Panc1 (cell line): ENCODE measurements around the gene RADIL. TPM values are rescaled to one million over a fixed set of nuclear protein-coding genes. Genes with fewer than 3 reads are reported as not detected.

Source experiments
- ATAC-seq: fragments of 200-7000 bp; cut with Tn5 transposase; 2 replicates; pipeline ENCODE4 v1.9.1; 2020; ENCODE audit warnings: mild to moderate bottlenecking, moderate library complexity
- BruUV-seq: library from RNA; stranded (reverse); fragments of 400-500 nt; replicated peaks from 2 replicates; lab custom pipeline; 2021; lab: Mats Ljungman, UMichigan
- CTCF ChIA-PET: fragments of 300-600 bp; sonication (Branson Sonifier 250); formaldehyde crosslinking; loops from one replicate; lab custom pipeline; 2022; ENCODE audit warnings: antibody characterized with exemption; lab: Charles Lee
- POLR2A ChIA-PET: fragments of 300-600 bp; sonication (Branson Sonifier 250); formaldehyde crosslinking; loops from one replicate; lab custom pipeline; 2022; ENCODE audit warnings: antibody characterized with exemption; lab: Charles Lee
- DNase-seq: peaks from one replicate; pipeline ENCODE4 v3.0.0-alpha.2; 2010; ENCODE audit warnings: low read depth, low spot score
- H3K27ac ChIP-seq: 2 replicates; pipeline ENCODE4 v1.5.1; 2011; ENCODE audit warnings: mild to moderate bottlenecking, low read length, inconsistent platforms
- H3K27me3 ChIP-seq: fragments of 200-500 bp; sonication (Bioruptor generic); 2 replicates; pipeline ENCODE4 v1.6.0; 2014; ENCODE audit warnings: low read length, inconsistent platforms; ENCODE audit not compliant: control insufficient read depth, insufficient read depth
- H3K36me3 ChIP-seq: fragments of 200-500 bp; sonication (Bioruptor generic); 2 replicates; pipeline ENCODE4 v1.5.1; 2014; ENCODE audit warnings: inconsistent platforms, mild to moderate bottlenecking, low read length, moderate library complexity; ENCODE audit not compliant: control insufficient read depth, insufficient read depth
- H3K4me1 ChIP-seq: 2 replicates; pipeline ENCODE4 v1.5.1; 2011; ENCODE audit warnings: inconsistent platforms, mild to moderate bottlenecking, low read length, moderate library complexity; ENCODE audit not compliant: control insufficient read depth, insufficient read depth
- H3K4me3 ChIP-seq, 2 experiments: 2 replicates each; pipeline ENCODE4 v1.5.1; 2011 to 2012; ENCODE audit warnings: low read depth in 2 of 2, low read length in 2 of 2, mild to moderate bottlenecking in 2 of 2, inconsistent platforms in 1 of 2, moderate library complexity in 1 of 2
- H3K9me3 ChIP-seq: fragments of 200-500 bp; sonication (Bioruptor generic); 2 replicates; pipeline ENCODE4 v1.5.1; 2014; ENCODE audit warnings: low read depth, mild to moderate bottlenecking, inconsistent platforms, low read length, moderate library complexity; ENCODE audit not compliant: control insufficient read depth, insufficient read depth
- POLR2AphosphoS5 ChIP-seq: IDR thresholded peaks from 2 replicates; pipeline ENCODE4 v1.6.1; 2012; ENCODE audit warnings: mild to moderate bottlenecking, low read depth, low read length, moderate library complexity
- REST ChIP-seq, 2 experiments: IDR thresholded peaks; 2 replicates each; pipeline ENCODE4 v1.6.1; 2011 to 2012; ENCODE audit warnings: low read depth in 2 of 2, control low read depth in 1 of 2, low read length in 1 of 2, mild to moderate bottlenecking in 1 of 2, moderate library complexity in 1 of 2; ENCODE audit not compliant: insufficient read depth in 1 of 2
- SIN3A ChIP-seq: IDR thresholded peaks from 2 replicates; pipeline ENCODE4 v1.6.1; 2012; ENCODE audit warnings: low read depth, mild to moderate bottlenecking, low read length, moderate library complexity, borderline replicate concordance; ENCODE audit not compliant: insufficient read depth
- TCF7L2 ChIP-seq: IDR thresholded peaks from 2 replicates; pipeline ENCODE4 v1.6.1; 2011; ENCODE audit warnings: mild to moderate bottlenecking, low read depth, low read length, inconsistent platforms
- in situ Hi-C: cut with HindIII; loops from 2 replicates; pipeline ENCODE4 v1.10.0; 2016; ENCODE audit warnings: low sequenced_read_pairs, low pct_unique_long_range_greater_than_20kb
- intact Hi-C: fragments of 100-400 bp; cut with micrococcal nuclease; formaldehyde crosslinking; loops from one replicate; pipeline ENCODE4 v1.10.0; 2022; ENCODE audit not compliant: unreplicated experiment
- total RNA-seq: library from RNA; stranded (reverse); gene quantifications from one replicate; pipeline ENCODE4 v1.2.1, GENCODE V29; 2021; ENCODE audit not compliant: unreplicated experiment
- TF ChIP-seq, protein P1 (sequence below): fragments of 450-650 bp; IDR thresholded peaks from 2 replicates; pipeline ENCODE4 v1.5.1; 2017; ENCODE audit warnings: mild to moderate bottlenecking

RADIL gene
- total RNA-seq, 1 experiment from 2014 or later, result 1.3 TPM

DNA sequence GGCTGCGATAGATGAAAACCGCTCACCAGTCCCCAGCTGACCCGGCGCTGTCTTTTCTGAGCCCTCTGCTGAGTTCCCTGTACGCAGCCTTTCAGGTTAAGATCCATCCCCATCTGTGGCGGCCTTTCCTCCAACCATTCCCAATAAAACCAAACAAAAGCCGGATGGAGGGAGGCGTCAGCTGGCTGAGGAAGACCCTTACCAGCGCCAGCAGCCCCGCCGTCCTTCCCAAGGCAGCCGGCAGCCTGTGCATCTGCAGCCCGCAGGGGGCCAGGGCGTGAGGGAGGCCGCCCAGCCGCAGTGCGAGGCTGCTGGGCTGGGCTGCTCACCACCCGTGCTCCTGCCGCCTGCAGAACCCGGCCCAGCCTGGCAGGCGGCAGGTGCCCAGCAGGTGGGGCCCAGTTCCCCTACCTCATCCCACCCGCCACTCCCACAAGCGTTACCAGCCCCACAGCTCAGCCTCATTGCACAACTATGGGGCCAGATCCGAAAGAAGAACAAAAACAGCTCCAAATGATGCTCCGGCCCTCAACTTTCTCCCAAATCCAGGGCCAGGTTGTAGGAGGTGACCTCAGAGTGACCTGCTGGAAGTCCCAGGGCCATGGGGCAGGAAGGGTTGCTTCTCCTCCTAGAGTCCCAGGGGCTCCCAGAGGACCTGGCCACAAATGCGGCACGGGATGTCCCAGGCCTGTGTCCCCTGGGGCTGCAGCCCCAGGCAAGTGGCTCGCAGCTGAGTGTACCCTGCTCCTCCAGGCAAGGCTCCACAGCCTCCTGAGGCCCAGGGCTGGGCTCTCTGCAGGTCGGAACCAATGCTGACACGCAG lies 45.5 kb downstream of the RADIL start:
- CTCF ChIA-PET, result interaction anchor here (1.4 kb wide), 1 partner anchor 8 kb away, joined by 5 read pairs; no protein-coding TSS in a partner anchor
- ATAC-seq, result no peak
- Histone ChIP-seq H3K9me3 (no peaks in the 10 kb centered on the region), H3K4me3 (no peak overlapping the region), H3K4me1 (0 out of 2 replicates have a peak, but pooled peaks cover 3% of the 10 kb centered on the region), H3K27me3 (no peaks in the 10 kb centered on the region), H3K36me3 (no peaks in the 10 kb centered on the region), H3K27ac (no peak overlapping the region)
- DNase-seq, result no peak
- TF ChIP-seq REST (IDR thresholded peaks at IDR 0.05; ENCODE audit: insufficient read depth in 1 of 2, low read depth in 2 of 2, low read length in 1 of 2) (no peak), TCF7L2 (no peak), SIN3A (no peak), POLR2AphosphoS5 (no peak)
- TF ChIP-seq, protein P1, sequence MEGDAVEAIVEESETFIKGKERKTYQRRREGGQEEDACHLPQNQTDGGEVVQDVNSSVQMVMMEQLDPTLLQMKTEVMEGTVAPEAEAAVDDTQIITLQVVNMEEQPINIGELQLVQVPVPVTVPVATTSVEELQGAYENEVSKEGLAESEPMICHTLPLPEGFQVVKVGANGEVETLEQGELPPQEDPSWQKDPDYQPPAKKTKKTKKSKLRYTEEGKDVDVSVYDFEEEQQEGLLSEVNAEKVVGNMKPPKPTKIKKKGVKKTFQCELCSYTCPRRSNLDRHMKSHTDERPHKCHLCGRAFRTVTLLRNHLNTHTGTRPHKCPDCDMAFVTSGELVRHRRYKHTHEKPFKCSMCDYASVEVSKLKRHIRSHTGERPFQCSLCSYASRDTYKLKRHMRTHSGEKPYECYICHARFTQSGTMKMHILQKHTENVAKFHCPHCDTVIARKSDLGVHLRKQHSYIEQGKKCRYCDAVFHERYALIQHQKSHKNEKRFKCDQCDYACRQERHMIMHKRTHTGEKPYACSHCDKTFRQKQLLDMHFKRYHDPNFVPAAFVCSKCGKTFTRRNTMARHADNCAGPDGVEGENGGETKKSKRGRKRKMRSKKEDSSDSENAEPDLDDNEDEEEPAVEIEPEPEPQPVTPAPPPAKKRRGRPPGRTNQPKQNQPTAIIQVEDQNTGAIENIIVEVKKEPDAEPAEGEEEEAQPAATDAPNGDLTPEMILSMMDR, result no peak
- BruUV-seq, result no TSS peak
- POLR2A ChIA-PET, result no interaction called here
- intact Hi-C loops, result no loop called here
- in situ Hi-C loops, result no loop called here

GRCh38 chr7:4837041-4837802 lies 46.3 kb downstream of the RADIL start:
- CTCF ChIA-PET, result no interaction called here
- Histone ChIP-seq H3K36me3 (no peaks in the 10 kb centered on the region), H3K27ac (no peak overlapping the region), H3K4me3 (no peak overlapping the region), H3K4me1 (no peaks in the 10 kb centered on the region), H3K9me3 (no peaks in the 10 kb centered on the region), H3K27me3 (no peaks in the 10 kb centered on the region)
- intact Hi-C loops (no loop called here), in situ Hi-C loops (no loop called here)
- no TSS peak for BruUV-seq
- TF ChIP-seq TCF7L2, result no peak
- TF ChIP-seq POLR2AphosphoS5, result no peak
- TF ChIP-seq, protein P1, result no peak
- TF ChIP-seq SIN3A, result no peak
- TF ChIP-seq REST (IDR thresholded peaks at IDR 0.05; ENCODE audit: insufficient read depth in 1 of 2, low read depth in 2 of 2, low read length in 1 of 2), result no peak
- DNase-seq (no peak), ATAC-seq (no peak)
- POLR2A ChIA-PET, result no interaction called here
